ENCODE data around the gene ZKSCAN4.

ZKSCAN4 gene

DNA sequence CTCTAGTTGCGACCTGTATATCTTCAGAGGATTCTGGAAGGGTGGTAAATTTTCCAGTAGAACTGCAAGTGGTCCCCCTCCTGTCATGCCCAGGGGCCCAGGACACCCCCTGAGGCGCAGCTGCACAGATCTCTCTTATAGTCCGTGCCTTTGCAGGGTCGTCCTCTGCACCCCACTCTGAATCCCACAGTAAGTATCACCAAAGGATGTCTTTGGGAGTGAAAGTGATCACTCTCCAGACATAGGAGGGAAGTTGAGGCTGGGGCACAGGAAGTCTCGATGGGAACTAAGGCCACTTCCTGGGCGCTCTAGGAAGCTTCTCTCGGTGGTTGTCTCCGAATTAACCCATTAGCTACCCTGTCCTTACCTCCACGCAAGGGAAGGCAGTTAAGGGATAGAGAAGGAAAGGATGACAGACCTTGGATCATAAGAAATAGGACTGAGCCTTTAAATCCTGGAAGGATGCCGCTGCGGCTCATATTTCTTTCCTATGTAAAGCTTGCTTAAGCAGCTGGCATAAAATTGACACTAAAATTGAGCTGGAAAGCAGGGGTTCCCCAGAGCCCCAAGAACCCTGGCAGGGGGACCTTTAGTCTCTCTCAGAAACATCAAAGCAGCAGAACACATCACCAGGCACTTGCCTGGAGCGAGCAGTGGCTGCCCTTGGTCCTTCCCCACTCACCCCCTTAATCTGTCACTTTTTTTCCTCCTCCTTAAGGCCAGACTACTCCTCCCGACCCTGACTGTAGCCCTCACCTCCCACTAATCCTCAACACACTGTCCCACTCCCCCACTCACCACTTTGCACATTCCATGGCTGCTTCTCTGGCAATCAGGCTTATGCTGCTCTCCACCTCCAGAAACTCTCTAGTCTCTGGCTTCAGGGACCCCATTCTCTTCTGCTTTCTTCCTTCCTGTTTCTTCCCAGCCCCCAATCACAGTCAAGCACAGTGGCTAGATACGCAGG lies at the start of gene ZKSCAN4:
Gene ZKSCAN4 (minus strand): TSS at position 261 of the 967 bp plus-strand sequence. CDS start 289 bp downstream, outside the sequence.
- in situ Hi-C loops (cut with MboI; ENCODE audit: low sequenced_read_pairs): no loop called here

- in situ Hi-C loops (cut with MboI; ENCODE audit: low sequenced_read_pairs): no loop called here
Measured at GRCh38 chr6:28296520-28297060, 44.5 kb upstream of the ZKSCAN4 start.

DNA sequence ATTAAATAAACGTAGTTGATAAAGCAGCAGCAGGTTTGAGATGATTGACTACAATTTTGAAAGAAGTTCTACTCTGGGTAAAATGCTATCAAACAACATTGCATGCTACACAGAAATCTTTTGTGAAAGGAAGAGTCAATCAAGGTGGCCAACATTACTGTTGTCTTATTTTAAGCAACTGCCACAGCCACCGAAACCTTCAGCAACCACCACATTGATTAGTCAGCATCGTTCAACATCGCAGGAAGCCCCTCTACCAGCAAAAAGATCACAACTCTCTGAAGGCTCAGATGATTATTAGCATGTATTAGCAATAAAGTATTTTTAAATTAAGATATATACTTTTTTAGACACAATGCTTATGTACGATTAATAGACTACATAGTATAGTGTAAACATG lies 43.3 kb upstream of the ZKSCAN4 start:
- in situ Hi-C loops (cut with MboI; ENCODE audit: low sequenced_read_pairs): no loop called here

GRCh38 chr6:28291573-28291972 lies 39.5 kb upstream of the ZKSCAN4 start:
- in situ Hi-C loops (cut with MboI; ENCODE audit: low sequenced_read_pairs): no loop called here

- in situ Hi-C loops (cut with MboI; ENCODE audit: low sequenced_read_pairs): no loop called here
Measured at GRCh38 chr6:28282926-28283325, 30.9 kb upstream of the ZKSCAN4 start.

GRCh38 chr6:28281288-28282064 lies 29.4 kb upstream of the ZKSCAN4 start, which contains the start of gene PGBD1:
Gene PGBD1 (plus strand): TSS chr6:28281572. CDS start chr6:28283814, 2,242 bp downstream.
- in situ Hi-C loops (cut with MboI; ENCODE audit: low sequenced_read_pairs): no loop called here

DNA sequence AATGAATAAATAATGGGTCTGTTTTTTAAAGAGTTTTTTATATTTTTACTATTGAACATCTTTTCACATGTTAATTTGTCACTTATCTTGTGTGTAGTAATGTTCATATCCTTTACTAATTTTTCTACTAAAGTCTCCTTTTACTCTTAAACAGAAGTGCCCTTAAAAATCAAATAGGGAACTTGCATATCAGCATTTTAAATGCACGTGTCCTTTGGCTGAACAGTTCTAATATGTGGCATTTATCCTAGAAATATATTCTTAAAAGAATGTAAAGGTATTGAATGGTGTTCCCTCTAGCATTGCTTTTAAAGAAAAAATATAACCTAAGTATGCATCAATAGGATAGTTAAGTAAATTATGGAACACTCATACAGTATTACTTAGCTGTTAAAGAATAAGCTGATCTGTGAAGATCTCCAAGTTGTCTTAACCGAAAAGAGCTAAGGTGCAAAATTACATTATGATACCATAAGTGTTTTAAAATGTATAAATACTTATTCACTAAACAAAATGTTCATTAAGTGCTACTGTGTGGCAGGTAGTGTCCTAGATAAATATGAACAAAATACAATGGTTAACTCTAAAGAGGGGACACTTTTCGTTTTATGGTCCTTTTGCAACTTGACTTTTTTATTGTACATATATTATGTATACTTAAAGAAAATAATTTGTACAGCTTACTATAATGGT lies 28.7 kb upstream of the ZKSCAN4 start:
- in situ Hi-C loops (cut with MboI; ENCODE audit: low sequenced_read_pairs): no loop called here

GRCh38 chr6:28277746-28278145 lies 25.7 kb upstream of the ZKSCAN4 start:
- in situ Hi-C loops (cut with MboI; ENCODE audit: low sequenced_read_pairs): no loop called here

- in situ Hi-C loops (cut with MboI; ENCODE audit: low sequenced_read_pairs): no loop called here
Measured at GRCh38 chr6:28274888-28275287, 22.8 kb upstream of the ZKSCAN4 start.

DNA sequence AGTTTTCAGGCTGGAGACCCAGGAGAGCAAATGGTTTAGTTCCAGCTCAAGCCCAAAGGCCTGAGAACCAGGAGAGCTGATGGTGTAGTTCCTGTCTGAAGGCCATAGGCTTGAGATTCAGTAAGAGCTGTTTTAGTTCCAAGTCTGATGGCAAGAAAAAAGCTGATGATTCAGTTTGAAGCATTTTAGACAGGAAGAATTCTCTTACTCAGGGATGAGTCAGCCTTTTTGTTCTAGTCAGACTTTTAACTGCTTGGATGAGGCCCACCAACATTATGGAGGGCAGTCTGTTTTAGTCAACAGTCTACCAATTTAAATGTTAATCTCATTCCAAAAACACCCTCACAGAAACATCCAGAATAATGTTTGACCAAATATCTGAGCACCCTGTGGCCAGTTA lies 17.4 kb upstream of the ZKSCAN4 start:
- in situ Hi-C loops (cut with MboI; ENCODE audit: low sequenced_read_pairs): no loop called here

- in situ Hi-C loops (cut with MboI; ENCODE audit: low sequenced_read_pairs): no loop called here
Measured at GRCh38 chr6:28267695-28268059, 15.6 kb upstream of the ZKSCAN4 start.

DNA sequence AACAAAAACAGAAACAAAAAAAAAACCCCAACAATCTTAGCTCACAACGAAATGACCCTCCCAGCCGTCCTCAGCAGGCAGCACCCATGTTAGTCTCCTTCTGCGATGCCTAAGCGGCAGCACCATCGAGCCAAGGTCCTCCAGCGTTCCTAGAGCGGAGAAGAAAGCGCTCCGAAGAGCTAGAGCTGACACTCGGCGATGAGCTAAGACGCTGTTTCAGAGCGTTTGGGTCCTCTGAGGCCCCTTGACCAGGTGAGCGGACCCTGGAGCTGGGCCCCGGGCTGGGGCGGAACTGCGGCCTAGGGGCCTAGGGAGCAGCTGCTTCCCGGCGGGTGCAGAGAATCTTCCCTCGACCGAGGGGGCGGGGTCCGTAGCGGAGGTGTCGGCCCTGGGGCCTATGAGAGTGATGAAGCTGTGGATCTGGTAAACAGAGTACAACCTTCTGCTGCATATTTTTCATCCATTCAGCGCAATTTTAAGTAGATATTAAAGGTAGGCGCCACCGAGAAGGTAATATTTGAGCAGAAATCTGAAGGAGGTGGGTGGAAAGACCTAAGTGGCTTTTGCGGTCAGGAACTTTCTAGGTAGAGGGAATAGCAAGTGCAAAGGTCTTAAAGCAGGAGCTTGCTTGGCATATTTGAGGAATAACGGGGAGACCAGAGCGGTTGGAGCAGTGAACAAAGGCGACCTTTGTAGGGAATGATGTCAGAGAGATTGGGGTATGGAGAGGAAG lies 15.1 kb upstream of the ZKSCAN4 start, which contains the start of gene ZSCAN26:
Gene ZSCAN26 (plus strand): TSS at position 182 of the 733 bp plus-strand sequence. CDS start 4,777 bp downstream, outside the sequence.
- in situ Hi-C loops (cut with MboI; ENCODE audit: low sequenced_read_pairs): no loop called here

DNA sequence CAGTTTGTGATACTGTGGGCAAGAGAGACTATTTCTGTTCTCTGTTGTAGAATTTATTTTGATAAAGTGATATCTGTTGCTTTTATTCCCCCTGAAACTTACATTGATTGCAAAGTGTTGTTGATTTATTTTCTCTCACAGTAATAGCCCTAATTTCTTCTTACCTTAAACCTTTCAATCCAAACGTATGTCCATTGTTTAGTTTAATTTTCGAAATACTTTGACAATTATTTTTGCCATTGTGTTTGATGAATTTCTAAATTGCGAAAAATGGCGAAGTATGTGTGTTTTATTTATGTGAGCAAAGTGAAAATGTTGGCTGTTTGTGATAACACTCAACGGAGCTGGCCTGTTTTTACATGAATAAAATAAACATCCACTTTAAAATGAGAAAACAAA lies 14.5 kb upstream of the ZKSCAN4 start:
- in situ Hi-C loops (cut with MboI; ENCODE audit: low sequenced_read_pairs): no loop called here

DNA sequence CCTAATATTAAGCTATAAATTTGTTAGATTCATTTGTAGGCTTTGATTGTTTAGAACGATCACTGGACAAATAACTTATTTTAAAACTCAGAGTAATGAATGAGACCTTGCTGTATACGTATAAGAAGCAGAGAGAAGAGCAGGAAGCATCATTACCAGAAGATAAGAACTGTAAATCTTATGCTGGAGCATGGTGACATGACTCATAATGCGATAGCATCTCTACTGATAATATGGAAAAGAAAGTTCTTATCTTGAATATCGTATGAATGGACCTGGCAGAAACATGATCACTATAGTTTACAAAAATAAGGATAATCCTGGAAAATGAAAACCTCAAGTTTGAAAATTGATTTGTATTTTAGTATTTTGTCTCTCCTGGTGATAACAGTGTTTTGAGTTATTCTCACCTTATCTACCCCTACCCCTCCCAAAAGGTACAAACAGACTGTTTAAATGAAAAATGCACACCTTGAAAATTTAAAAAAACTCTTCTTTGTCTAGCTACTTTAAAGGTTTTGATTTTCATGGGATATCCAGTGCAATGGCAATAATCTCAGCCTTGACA lies 12.8 kb upstream of the ZKSCAN4 start:
- in situ Hi-C loops (cut with MboI; ENCODE audit: low sequenced_read_pairs): no loop called here

GRCh38 chr6:28263922-28264321 lies 11.9 kb upstream of the ZKSCAN4 start:
- in situ Hi-C loops (cut with MboI; ENCODE audit: low sequenced_read_pairs): no loop called here

GRCh38 chr6:28258877-28259777 lies 7.1 kb upstream of the ZKSCAN4 start, which contains the start of gene NKAPL:
Gene NKAPL (plus strand): TSS chr6:28259297. CDS start chr6:28259372, 75 bp downstream.
- in situ Hi-C loops (cut with MboI; ENCODE audit: low sequenced_read_pairs): no loop called here

DNA sequence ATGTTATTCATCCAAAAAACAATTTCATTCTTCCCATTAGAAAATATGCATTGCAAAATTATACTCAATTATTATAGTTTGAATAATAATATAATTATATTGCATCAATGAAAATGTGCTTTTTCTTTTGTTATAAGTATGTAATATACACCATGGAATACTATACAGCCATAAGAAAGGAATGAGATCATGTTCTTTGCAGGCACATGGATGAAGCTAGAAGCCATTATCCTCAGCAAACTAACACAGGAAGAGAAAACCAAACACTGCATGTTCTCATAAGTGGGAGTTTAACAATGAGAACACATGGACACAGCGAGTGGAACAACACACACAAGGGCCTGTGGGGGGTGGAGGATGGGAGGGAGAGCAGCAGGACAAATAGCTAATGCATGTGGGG lies 5.0 kb upstream of the ZKSCAN4 start:
- in situ Hi-C loops (cut with MboI; ENCODE audit: low sequenced_read_pairs): no loop called here

DNA sequence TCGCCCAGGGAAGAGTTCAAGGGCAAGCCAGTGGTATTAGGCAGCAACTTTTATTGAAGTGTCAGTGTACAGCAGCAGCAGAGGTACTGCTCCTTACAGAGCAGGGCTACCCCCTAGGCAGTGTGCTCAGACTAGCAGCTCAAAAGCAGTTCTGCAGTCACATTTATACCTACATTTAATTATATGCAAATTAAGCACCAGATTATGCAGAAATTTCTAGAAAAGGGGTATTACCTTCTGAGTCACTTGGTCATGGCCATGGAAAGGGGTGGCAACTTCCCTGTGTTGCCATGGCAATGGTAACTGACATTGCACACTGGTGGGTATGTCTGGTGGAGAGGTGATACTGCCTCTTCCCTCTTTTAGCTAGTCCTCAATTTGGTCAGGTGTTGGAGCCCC lies 2.1 kb upstream of the ZKSCAN4 start:
- in situ Hi-C loops (cut with MboI; ENCODE audit: low sequenced_read_pairs): no loop called here

GRCh38 chr6:28251661-28252008 lies 434 bp downstream of the ZKSCAN4 start:
- in situ Hi-C loops (cut with MboI; ENCODE audit: low sequenced_read_pairs): no loop called here
